NB4 (cell line): ENCODE data around the gene MED13L.

Source experiments
- DNase-seq: peaks from one replicate; pipeline ENCODE4 v3.0.0; 2010; ENCODE audit warnings: low read depth
- H3K4me3 ChIP-seq: one replicate; pipeline ENCODE4 v1.5.1; 2011; ENCODE audit warnings: mild to moderate bottlenecking, low read depth, low read length, moderate library complexity
- CTCF ChIP-seq: IDR thresholded peaks from one replicate; pipeline ENCODE4 v1.5.1; 2012; ENCODE audit warnings: low read depth, low read length
- MYC ChIP-seq: IDR thresholded peaks from 2 replicates; pipeline ENCODE4 v1.6.1; 2011; ENCODE audit warnings: low read depth, low read length
- POLR2A ChIP-seq: IDR thresholded peaks from 2 replicates; pipeline ENCODE4 v1.6.1; 2011; ENCODE audit warnings: mild to moderate bottlenecking; ENCODE audit not compliant: insufficient read length; ENCODE audit errors: extremely low read depth
- TF ChIP-seq, protein P1 (sequence below): IDR thresholded peaks from 2 replicates; pipeline ENCODE4 v1.6.1; 2011; ENCODE audit warnings: low read depth, low read length

The MED13L gene

GRCh38 chr12:116204169-116204568, 73.3 kb downstream of the MED13L start:
- no peak for TF ChIP-seq CTCF
- no peak for TF ChIP-seq MYC
- TF ChIP-seq, protein P1, sequence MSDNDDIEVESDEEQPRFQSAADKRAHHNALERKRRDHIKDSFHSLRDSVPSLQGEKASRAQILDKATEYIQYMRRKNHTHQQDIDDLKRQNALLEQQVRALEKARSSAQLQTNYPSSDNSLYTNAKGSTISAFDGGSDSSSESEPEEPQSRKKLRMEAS = no peak
- TF ChIP-seq POLR2A = no peak
- H3K4me3 ChIP-seq = no peak overlapping the region
- DNase-seq = no peak

DNA sequence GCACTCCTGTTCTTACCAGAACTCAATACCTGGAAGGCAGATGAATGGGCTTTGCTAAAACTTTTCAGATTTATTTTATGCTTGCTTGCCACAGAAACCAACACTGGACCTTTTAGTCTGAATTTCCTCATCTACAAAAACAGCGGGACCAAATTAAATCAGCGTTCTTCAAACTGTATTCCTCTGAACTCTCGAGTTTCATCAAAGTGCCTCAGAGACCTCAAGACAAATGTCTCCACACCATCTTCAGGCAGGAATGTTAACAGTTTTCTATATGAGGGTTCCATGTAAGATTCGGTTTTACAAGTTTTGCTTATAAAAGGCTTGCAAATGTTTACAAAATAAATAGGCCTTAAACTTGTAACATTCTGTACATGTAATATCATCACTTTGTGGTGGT, 74.6 kb downstream of the MED13L start:
- no peak overlapping the region for H3K4me3 ChIP-seq
- no peak for DNase-seq
- no peak for TF ChIP-seq MYC
- TF ChIP-seq CTCF = no peak
- TF ChIP-seq, protein P1 = no peak
- no peak for TF ChIP-seq POLR2A

DNA sequence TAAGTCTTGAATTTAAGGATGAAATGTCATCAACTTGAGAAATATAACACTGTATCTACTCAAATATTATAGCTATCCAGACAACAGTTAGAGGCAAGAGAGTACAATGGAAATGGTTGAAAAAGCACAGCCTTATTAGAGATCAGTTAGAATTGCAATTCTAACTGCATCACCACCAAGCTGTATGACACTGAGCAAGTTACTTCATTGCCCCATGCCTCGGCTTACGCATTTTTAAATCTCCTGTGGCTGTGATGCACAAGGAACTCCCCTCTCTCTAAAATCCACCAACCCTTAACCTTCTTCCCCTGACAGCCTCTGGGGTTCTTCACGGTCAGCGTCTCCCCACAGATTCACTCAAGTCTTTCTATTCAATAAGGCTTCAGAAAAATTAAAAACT, 75.1 kb downstream of the MED13L start:
- TF ChIP-seq, protein P1 = no peak
- TF ChIP-seq POLR2A (no peak), CTCF (no peak), MYC (no peak)
- no peak for DNase-seq
- H3K4me3 ChIP-seq = no peak overlapping the region

DNA sequence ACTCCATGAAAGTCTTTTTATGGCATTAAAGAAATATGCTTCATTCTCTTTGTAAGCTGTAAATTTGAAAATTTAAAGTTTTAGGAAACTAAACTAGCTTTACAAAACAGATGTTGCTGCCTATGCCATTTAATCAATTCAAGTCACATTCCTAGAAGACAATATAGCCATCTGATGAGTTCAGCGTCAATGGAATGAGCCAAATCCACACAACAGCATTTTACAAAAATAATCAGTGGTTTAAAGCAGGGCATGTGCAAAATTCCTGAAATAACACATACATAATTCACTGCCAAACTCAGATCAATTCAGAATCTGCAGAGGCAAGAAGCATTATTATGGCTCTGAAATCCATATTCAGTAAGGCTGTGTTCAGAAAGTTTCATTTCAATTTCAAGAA, 75.6 kb downstream of the MED13L start:
- no peak for DNase-seq
- no peak overlapping the region for H3K4me3 ChIP-seq

GRCh38 chr12:116201359-116201758, 76.1 kb downstream of the MED13L start:
- no peak overlapping the region for H3K4me3 ChIP-seq
- TF ChIP-seq, protein P1 = no peak
- TF ChIP-seq CTCF = no peak
- TF ChIP-seq MYC = no peak
- TF ChIP-seq POLR2A = no peak
- no peak for DNase-seq

More for the DNA sequence above, 75.6 kb downstream of the MED13L start:
- TF ChIP-seq MYC = no peak
- no peak for TF ChIP-seq POLR2A
- TF ChIP-seq CTCF = no peak
- TF ChIP-seq, protein P1 = no peak

GRCh38 chr12:116200812-116201211, 76.7 kb downstream of the MED13L start:
- DNase-seq = no peak
- TF ChIP-seq POLR2A (no peak), MYC (no peak), CTCF (no peak)
- TF ChIP-seq, protein P1 = no peak
- no peak overlapping the region for H3K4me3 ChIP-seq
